Lung (tissue), 12 donors: ENCODE results near the gene CDH13. TPM values are rescaled to one million over a fixed set of nuclear protein-coding genes. Genes with fewer than 3 reads are reported as not detected.

Source experiments
- ATAC-seq: fragments of 200-7000 bp; cut with Tn5 transposase; one replicate; pipeline ENCODE4 v1.9.1; 2020; ENCODE audit warnings: moderate number of reproducible peaks; ENCODE audit not compliant: insufficient read depth, low FRiP score
- DNase-seq, 3 donors: peaks; one replicate each; pipeline ENCODE4 v3.0.0-alpha.2; 2013 to 2017
- H3K27ac ChIP-seq, 2 donors: one replicate each; pipeline ENCODE4 v1.5.1; 2013; ENCODE audit warnings: mild to moderate bottlenecking in 2 of 2, moderate library complexity in 2 of 2, control low read depth in 1 of 2, inconsistent platforms in 1 of 2, low read depth in 1 of 2, low read length in 1 of 2
- H3K27me3 ChIP-seq, 3 donors: one replicate each; pipeline ENCODE4 v1.5.1; 2013; ENCODE audit warnings: low read length in 2 of 3; ENCODE audit not compliant: control insufficient read depth in 3 of 3, insufficient read depth in 3 of 3
- H3K36me3 ChIP-seq, 4 donors: one replicate each; pipeline ENCODE4 v1.5.1; 2013; ENCODE audit warnings: low read length in 4 of 4, mild to moderate bottlenecking in 1 of 4, moderate library complexity in 1 of 4; ENCODE audit not compliant: control insufficient read depth in 4 of 4, insufficient read depth in 4 of 4
- H3K4me1 ChIP-seq, 5 donors: one replicate each; pipeline ENCODE4 v1.5.1; 2013; ENCODE audit warnings: low read length in 5 of 5, mild to moderate bottlenecking in 2 of 5, moderate library complexity in 1 of 5; ENCODE audit not compliant: control insufficient read depth in 5 of 5, insufficient read depth in 5 of 5
- H3K4me3 ChIP-seq: one replicate; pipeline ENCODE4 v1.5.1; 2013; ENCODE audit warnings: mild to moderate bottlenecking, control low read depth, moderate library complexity
- H3K9ac ChIP-seq, 2 donors: one replicate each; pipeline ENCODE4 v1.5.1; 2013; ENCODE audit warnings: low read length in 2 of 2, control low read depth in 1 of 2; ENCODE audit not compliant: insufficient read depth in 1 of 2
- H3K9me3 ChIP-seq, 4 donors: one replicate each; pipeline ENCODE4 v1.5.1; 2013; ENCODE audit warnings: low read length in 3 of 4, mild to moderate bottlenecking in 1 of 4, moderate library complexity in 1 of 4; ENCODE audit not compliant: control insufficient read depth in 4 of 4, insufficient read depth in 3 of 4
- CTCF ChIP-seq: IDR thresholded peaks from 2 replicates; pipeline ENCODE4 v1.5.1; 2012; ENCODE audit warnings: mild to moderate bottlenecking; ENCODE audit errors: control extremely low read depth, extremely low read depth
- WGBS, 2 donors: extraction: QIAGEN DNeasy Blood & Tissue Kit; methylation state at CpG; one replicate each; pipeline ENCODE4 v1.1.7; 2013; 5-methylcytosine and 5-hydroxymethylcytosine counted together
- polyA plus RNA-seq, 2 donors: library from polyadenylated mRNA; stranded (reverse); fragments of 200-250 nt; gene quantifications; one replicate each; pipeline ENCODE4 v1.2.1, GENCODE V29; 2013
- total RNA-seq, 2 donors: library from RNA; depleted of rRNA in 1 of 2; stranded (reverse); fragments of >200 nt in 1 of 2; gene quantifications; one replicate each; pipeline ENCODE4 v1.2.1, GENCODE V29; 2014 to 2021
- donor health status: control.
- donor health status: control.
- donor health status: Bipolar disorder and iron deficiency.
- donor health status: healthy.
- donor health status: DM: yes; HTN: yes; CAD: no.

CDH13 gene
- total and polyA plus RNA-seq, 4 donors, result 2.1 to 12.3 (median 7.3) TPM

DNA sequence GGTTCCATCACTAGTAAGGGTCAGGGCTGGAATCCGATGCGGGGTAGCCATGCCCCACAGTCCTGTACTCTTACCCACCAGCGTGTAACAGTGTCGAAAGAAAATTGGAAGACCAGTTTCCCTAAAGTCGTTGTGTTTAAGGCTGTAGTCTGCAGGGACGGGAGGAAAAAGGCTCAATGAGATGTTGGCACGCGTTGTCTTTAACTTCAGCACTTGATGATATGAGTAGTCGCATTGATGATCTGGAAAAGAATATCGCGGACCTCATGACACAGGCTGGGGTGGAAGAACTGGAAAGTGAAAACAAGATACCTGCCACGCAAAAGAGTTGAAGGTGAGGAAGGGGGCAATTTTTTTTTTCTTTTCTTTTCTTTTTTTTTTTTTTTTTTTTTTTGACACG lies 1182.3 kb downstream of the CDH13 start:
- peaks cover 10 to 14% (median 13%) of the 10 kb centered on the region in 5 donors for H3K4me1 ChIP-seq
- H3K9ac ChIP-seq, result peak overlapping the region; percentile 76 to 83
- no peak for DNase-seq
- H3K9me3 ChIP-seq, result no peaks in the 10 kb centered on the region
- H3K27me3 ChIP-seq, result no peaks in the 10 kb centered on the region
- peaks cover 0 to 20% (median 5%) of the 10 kb centered on the region in 4 donors for H3K36me3 ChIP-seq
- no peak overlapping the region for H3K27ac ChIP-seq
- ATAC-seq, result no peak
- no peak for TF ChIP-seq CTCF
- H3K4me3 ChIP-seq, result peak overlapping the region; percentile 91
- WGBS, 2 donors, result 85 to 88% methylated on average over 13 of the region's 13 CpGs

GRCh38 chr16:83810901-83811300 lies 1184.1 kb downstream of the CDH13 start:
- no peak for DNase-seq
- Histone ChIP-seq H3K27me3 (no peaks in the 10 kb centered on the region), H3K9me3 (no peaks in the 10 kb centered on the region), H3K9ac (no peak overlapping the region), H3K4me1 (peaks cover 13 to 23% (median 15%) of the 10 kb centered on the region in 5 donors), H3K36me3 (peaks cover 0 to 20% (median 5%) of the 10 kb centered on the region in 4 donors), H3K27ac (no peak overlapping the region), H3K4me3 (no peak overlapping the region)
- ATAC-seq, result no peak
- 79 to 89% methylated on average over 1 of the region's 1 CpG for WGBS, 2 donors
- TF ChIP-seq CTCF, result no peak

GRCh38 chr16:83813823-83814658 lies 1187.3 kb downstream of the CDH13 start:
- Histone ChIP-seq H3K4me1 (peaks cover 4 to 17% (median 11%) of the 10 kb centered on the region in 5 donors), H3K9me3 (no peaks in the 10 kb centered on the region), H3K4me3 (no peak overlapping the region), H3K27ac (peak overlapping the region in 1 of 2 donors; percentile 87), H3K27me3 (no peaks in the 10 kb centered on the region), H3K36me3 (peaks cover 0 to 20% (median 5%) of the 10 kb centered on the region in 4 donors), H3K9ac (no peak overlapping the region)
- TF ChIP-seq CTCF, result no peak
- ATAC-seq, result peak; percentile 55
- WGBS, 2 donors, result 52 to 73% methylated on average over 13 of the region's 13 CpGs
- DNase-seq, result peak; percentile 23 to 84 (median 83)

DNA sequence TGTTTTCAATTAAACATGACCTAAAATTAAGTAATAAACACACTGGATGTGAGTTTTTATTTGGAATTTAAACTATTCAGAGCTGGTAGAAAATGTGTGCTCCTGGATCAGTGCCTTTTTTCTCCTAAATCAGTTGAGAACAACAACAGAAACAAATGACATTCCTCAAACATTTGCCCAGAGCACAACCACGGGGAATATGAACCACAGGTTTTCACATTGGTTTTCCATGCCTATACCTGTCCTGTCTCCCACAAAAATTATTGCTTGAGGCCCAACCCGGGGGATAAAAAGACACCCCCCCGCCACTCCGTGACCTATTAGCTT lies 1187.9 kb downstream of the CDH13 start:
- WGBS, 2 donors, result 73 to 78% methylated on average over 4 of the region's 4 CpGs
- TF ChIP-seq CTCF, result no peak
- no peak for DNase-seq
- Histone ChIP-seq H3K9ac (no peak overlapping the region), H3K4me1 (peaks cover 2 to 15% (median 10%) of the 10 kb centered on the region in 5 donors), H3K4me3 (no peak overlapping the region), H3K27ac (no peak overlapping the region), H3K9me3 (no peaks in the 10 kb centered on the region), H3K36me3 (peaks cover 0 to 20% (median 5%) of the 10 kb centered on the region in 4 donors), H3K27me3 (no peaks in the 10 kb centered on the region)
- ATAC-seq, result no peak
